ENCODE data around the gene IGF1R.

Gene IGF1R

DNA sequence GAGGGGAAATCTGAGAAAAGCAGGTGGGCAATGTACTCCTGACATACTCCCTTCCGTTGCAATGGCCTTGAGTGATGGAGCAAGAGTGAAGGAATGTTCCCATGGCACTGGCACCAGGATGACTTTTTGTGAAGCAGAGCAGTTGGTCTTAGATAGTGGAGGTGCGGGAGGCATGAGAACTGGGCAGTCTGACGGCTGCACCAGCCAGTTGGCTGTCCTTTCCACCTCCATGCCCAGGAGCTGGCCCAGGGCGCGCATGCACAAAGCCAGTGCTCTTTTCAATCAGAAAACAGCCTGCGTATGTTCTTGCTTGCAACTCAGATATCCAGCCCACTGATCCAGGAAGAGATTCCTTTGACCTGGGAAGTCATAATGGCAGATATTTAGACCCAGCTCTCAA, 222.4 kb downstream of the IGF1R start:
- DNase-seq, result no peak

GRCh38 chr15:98872774-98873173, 224.4 kb downstream of the IGF1R start:
- DNase-seq, result no peak

GRCh38 chr15:98873441-98874218, 225.3 kb downstream of the IGF1R start:
- DNase-seq, result peak; percentile 87

DNA sequence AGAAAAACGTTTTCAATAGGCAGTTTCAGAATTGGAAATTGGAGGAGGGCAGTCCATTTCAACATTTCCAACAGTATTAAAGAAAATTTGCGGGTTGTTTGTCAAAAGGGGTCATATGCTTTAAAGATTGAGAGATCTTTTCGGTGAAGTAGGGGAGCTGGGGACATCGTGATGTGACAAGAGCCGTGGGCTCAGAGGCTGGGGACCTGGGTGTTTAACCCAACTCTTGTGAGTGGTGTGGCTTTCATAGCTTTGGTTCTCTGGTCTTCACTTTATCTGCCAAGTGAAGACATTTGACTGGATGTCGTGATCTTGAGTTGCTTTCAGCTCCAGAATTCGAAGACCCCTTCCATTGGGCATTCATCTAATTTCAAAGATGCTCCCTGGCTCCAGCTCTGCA, 226.0 kb downstream of the IGF1R start:
- DNase-seq, result no peak

DNA sequence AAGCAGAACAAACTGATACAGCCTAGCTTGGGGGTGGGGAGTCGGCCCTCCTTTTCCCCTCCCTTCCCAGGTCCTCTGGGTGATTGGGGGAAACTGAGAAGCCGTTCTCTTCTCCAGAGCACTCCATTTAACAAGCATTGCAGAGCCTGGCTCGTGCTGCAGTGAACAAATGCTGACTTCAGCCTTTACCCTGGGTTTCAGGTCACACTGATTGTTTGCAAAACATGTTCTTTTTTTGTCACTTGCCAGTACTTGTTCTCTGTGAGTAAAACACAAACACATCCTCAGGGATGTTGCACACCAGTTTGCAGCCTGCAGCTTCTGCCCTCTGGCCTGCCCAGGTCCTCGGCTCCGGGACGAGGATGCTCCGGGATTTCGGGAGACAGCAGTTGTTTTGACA, 226.4 kb downstream of the IGF1R start:
- DNase-seq, result no peak

DNA sequence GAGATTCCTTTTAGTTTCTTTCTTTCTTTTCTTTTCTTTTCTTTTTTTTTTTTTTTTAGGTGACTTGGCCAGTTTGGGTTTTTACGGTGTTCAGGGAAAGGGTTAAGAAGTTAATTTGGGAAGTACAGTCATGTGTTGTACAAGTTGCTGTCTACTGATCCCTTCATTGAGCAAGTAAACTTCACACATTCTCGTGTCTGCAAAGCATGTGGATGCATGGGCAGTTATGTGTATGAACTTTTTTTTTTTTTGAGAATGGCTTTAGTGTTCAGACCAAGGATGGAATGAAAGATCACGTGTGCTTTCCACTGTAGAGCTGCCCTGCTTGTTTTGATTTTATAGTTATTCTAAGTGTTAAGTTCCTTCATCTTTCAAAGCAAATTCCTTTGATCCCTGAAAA, 227.0 kb downstream of the IGF1R start:
- no peak for DNase-seq

- DNase-seq, result peak; percentile 41
Observed at GRCh38 chr15:98876451-98877369, 228.4 kb downstream of the IGF1R start.

DNA sequence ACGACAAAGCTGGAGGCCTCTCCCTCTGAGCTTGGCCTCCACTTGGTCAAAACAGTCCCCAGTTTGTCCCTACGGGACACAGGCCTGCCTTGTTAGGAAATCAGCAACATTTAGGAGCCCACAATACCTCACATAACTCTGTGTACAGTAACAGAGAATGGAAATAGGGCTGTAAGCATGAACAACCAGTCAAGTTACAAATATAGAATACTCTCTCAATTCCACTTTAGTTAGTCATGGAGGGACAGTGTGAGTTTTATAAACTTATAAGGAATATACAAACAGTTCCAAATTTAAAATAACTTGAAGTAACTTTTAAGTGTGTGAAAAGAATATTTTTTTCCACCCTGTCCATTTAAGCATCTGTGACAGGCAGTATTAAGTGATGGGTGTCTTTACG, 229.8 kb downstream of the IGF1R start:
- peak; percentile 86 for DNase-seq

GRCh38 chr15:98878862-98879261, 230.5 kb downstream of the IGF1R start:
- no peak for DNase-seq

- peak; percentile 77 for DNase-seq
Observed at GRCh38 chr15:98881526-98882520, 233.5 kb downstream of the IGF1R start.

DNA sequence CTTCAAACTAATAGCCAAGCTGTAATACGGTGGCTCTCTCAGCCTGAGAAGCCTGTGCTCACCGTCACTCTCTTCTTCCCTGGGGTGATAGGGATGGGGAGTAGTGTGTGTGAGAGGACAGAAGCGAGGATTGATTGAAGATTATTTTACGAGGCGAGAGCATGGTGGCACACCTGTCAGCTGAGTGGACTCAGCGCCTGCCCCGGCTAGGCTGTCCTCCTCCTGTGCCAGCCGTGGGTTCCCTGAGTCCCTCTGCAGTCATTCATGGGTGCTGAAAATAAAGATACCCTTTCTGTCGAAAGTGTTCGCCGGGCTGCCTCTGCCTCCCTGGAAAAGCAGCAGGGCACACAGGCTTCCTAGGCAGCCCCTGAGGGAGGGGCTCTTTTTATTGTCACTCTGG, 235.1 kb downstream of the IGF1R start:
- DNase-seq, result no peak

GRCh38 chr15:98884894-98885293, 236.6 kb downstream of the IGF1R start:
- no peak for DNase-seq

GRCh38 chr15:98887976-98888375, 239.6 kb downstream of the IGF1R start:
- no peak for DNase-seq

DNA sequence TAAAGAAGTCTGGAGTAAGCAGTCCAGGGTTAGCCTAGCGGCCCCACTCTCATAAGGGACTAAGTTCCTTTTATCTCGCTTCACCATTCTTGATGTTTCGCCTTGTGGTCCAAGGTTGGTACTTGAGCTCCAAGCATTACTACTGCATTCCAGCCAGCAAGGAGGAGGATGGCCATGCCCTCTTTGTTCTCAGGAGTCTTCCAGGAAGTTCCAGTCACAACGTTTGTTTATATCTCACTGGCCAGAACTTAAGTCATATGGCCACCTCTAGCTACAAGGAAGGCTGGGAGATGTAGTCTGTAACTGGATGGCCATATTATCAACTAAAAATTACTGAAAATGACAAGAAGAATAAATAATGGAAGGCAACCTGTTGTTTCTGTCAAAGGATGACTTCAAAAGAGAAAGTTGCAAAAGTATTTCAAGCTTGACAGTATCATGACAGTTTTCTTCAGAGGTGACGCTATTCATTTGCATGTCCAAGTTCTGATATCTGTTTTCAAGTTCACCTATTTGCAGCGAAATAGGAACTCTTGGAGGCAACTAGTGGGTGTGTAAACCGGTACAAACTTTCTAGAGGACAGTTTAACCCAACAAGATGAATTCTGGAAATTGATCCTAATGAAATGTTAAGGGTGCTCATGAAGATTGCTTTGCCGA, 240.6 kb downstream of the IGF1R start:
- peak; percentile 51 for DNase-seq

DNA sequence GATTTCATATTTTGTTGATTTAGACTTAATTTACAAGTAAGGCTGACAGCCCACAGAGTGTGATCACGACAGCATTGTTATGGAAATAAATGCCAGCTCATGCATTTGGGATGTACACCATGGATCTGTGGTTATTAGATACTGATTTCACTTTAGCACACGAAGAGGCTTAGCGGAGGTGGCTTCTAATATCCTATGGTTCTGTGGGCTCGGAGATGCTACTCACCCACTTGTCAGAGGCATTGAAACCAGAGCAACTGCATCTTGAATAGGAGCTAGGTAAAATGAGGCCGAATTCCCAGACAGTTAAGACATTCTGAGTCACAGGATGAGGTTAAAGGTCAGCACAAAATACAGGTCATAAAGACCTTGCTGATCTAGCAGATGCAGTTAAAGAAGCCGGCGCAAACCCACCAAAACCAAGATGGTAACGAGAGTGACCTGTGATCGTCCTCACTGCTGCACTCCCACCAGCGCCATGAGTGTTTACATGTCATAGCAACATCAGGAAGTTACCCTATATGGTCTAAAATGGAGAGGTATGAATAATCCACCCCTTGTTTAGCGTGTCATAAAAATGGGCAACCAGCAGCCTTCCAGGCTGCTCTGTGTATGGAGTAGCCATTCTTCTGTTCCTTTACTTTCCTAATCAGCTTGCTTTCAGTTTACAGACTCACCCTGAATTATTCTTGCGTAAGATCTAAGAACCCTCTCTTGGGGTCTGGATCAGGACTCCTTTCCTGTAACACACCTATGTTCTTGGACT, 241.8 kb downstream of the IGF1R start:
- peak; percentile 98 for DNase-seq

GRCh38 chr15:98891301-98891700, 243.0 kb downstream of the IGF1R start:
- DNase-seq, result no peak

DNA sequence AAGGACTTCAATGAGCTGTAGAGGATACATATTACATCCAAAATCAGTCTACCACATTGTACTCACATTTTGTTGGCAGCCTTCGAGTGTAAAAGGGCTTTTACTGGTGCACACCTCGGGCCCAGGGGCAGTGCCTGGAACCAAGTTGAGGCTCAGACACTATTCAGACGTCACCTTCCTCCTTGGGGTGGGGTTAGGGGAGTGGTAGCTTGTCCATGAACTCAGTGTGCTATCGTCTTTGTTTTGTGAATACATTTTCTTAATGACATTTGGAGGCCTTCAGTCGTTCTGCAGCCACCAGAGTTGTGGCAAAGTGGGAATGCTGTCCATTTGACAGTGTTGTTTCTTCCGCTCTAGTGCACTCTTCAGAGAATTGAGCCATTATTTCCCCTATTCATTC, 245.1 kb downstream of the IGF1R start:
- DNase-seq, result no peak

DNA sequence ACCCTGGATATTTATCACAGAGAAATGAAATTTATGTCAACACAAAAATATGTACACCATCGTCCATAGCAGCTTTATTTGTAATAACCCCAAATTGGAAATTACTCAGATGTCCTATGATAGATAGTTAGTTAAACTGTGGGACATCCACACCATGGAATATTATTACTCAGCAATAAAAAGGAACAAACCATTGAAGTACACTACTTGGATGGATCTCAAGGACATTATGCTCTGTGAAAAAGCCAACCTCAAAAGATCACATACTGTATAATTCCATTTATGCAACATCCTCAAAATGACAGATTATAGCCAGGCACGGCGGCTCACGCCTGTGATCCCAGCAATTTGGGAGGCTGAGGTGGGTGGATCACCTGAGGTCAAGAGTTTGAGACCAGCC, 246.0 kb downstream of the IGF1R start:
- no peak for DNase-seq

DNA sequence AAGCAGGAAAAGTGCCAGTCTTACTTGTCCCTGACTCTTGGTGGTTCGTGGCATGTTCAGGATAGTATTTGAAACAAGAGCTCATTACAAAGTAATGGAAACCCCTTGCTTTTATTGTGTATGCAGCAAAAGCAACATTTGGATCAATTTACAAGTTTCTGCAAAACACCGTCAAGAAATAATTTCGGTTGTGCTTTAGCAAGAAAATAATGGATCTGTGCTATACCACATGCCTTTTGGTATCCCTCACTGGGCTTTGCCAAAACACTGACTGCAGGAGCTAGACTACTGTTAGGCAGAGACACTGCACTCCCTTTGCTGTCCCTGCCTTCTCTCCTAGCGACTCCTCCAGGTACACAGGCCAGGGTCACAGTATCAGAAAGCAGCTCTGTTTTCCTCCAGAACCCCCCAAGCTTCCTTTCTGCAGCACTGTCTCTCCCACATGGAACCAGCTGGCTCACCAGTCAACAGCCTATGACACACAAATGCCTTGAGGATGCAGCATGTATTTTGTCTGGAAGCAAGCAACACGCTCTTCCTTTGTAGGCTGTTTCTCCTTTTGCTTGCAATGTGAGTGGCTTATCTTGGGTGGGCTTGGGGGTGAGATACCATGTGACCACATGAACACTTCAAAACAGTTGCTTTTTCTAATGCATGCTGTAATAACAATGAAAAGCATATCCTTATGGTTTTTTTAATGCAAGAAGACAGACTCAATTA, 247.8 kb downstream of the IGF1R start:
- peak; percentile 78 for DNase-seq

All from fibroblast of skin of right quadriceps (primary cell).